GM12892 (cell line): ENCODE data around the gene ISCA2.

Source experiments
- POLR2A ChIP-seq: IDR thresholded peaks from 2 replicates; pipeline ENCODE4 v1.6.1; 2011; ENCODE audit warnings: low read depth, low read length, control low read depth
- POLR2AphosphoS5 ChIP-seq: IDR thresholded peaks from 2 replicates; pipeline ENCODE4 v1.6.1; 2011; ENCODE audit warnings: low read depth, low read length, control low read depth
- TAF1 ChIP-seq: IDR thresholded peaks from 2 replicates; pipeline ENCODE4 v1.6.1; 2011; ENCODE audit warnings: low read depth, mild to moderate bottlenecking, control low read depth, low read length, borderline replicate concordance

DNA sequence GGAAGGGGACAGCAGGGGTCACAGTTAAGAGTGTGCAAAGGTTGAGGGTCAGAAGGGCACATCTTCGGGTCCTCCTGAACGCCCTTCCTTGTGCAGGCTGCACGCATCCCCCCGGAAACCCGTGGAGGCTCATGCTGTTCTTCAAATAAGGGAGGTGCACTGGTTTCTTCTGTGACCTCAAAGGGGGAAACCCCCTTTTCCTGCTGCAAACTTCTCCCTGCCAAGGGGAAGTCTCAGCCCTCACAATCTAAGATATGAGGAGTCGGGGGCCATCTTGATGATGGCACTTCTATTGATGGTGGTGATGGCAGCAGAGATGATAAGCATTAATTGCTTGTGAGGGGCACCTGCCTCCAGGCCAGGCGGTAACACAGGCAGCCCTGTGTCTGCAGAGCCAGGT is 40.0 kb downstream of the ISCA2 start:
- TF ChIP-seq TAF1 (no peak), POLR2A (no peak), POLR2AphosphoS5 (no peak)
